ENCODE measurements around the gene NLGN3.
"Not testable (repeated sequence)": the region's sequence is repeated elsewhere in the genome, so short reads cannot be mapped to it uniquely, and the experiment has no call there.

Gene NLGN3

DNA sequence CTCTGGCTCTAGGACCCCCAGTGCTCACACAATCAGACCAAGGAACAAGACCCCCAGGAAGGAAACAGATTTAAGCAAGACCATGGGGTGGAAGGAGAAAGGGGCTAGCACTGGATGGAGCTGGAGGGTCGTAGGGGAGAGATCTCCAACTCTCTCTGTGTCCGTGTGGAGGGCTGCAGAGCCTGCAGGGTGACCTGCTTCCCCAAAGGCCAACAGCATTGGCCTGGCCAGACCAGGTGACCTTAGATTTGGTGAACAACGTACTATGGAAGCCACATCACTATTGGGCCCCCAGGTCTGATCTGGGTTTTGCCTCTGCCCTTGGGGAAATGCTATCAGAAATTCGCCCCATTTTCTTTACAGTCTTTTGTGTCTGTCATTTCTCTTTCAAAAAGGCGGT lies 26.0 kb downstream of the NLGN3 start:
- DNase-seq (ENCODE audit: low spot score): no peak

DNA sequence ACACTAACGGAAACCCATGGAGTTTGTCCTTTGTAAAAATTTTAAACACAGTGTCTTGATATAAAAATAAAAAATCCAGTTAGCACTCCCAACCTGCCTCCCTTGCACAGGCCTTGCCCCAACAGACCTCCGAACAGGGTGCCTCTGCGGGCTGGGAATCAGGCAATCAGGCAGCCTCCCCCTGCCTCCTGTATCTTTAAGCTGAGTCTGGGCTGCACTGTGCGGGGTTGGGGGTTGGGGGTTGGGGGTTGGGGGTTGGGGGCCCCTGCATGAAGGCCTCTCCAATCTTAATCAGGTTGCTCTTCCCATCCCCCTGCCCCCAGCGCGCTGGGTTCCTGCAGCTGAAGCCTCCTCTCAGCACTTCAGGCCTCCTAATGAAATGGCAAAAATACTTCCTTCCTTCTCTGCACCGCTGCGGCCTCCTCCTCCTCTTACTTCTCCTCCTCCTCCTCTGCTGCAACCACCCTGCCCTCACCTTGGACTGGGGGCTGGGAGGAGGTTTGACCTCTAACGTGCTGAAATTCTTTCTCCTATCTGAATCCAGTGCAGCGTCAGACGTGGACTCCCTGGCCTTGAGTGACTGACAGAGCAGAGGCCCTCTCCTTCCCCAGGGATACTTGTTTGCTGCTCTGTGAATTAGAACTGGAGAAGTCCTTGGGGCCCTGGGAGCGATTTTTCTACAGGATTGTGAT lies 26.6 kb downstream of the NLGN3 start:
- peak; percentile 23 for DNase-seq (ENCODE audit: low spot score)

- DNase-seq (ENCODE audit: low spot score): no peak
Measured at GRCh38 chrX:71173440-71173839, 28.8 kb downstream of the NLGN3 start.

DNA sequence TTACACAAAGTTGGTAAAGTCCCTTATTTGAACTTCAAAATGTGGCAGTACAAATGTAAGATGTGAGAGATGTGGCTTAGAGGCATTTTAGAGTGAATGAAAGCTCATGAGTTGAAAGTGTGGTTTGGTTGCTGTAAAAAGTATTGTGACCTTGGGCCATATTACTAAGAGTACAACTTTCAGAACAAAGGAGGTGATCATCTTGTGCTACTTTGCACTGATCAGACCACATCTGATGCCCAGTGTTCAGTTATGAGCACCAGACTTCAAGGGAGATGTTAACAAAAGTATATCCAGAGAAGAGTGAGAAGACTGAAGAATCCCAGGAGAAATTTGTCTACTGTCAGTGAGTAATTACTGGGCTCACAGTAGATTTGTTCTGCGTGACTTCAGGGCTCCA lies 30.2 kb downstream of the NLGN3 start:
- DNase-seq (ENCODE audit: low spot score): no peak

- DNase-seq (ENCODE audit: low spot score): no peak
Measured at GRCh38 chrX:71175531-71175930, 30.9 kb downstream of the NLGN3 start.

DNA sequence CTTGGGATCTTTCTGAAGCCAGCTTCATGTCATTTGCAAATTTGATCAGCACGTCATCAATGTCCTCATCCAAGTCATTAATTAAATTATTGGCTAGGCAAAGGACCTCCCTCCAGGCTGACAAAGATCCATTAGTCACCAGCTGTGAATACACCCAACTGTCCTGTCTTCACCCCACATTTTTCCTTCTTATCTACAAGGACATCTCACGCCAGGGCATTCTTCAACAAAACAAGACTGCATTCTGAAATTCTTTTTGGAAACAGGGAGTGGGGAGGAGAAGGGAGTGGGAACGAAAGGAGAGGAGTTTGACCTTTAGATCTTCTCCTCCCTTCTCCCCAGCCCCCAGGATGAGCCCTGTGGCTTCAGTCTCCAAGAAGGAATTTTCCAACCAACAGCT lies 32.7 kb downstream of the NLGN3 start:
- DNase-seq (ENCODE audit: low spot score): no peak

- peak; percentile 31 for DNase-seq (ENCODE audit: low spot score)
Measured at GRCh38 chrX:71178908-71179307, 34.3 kb downstream of the NLGN3 start.

DNA sequence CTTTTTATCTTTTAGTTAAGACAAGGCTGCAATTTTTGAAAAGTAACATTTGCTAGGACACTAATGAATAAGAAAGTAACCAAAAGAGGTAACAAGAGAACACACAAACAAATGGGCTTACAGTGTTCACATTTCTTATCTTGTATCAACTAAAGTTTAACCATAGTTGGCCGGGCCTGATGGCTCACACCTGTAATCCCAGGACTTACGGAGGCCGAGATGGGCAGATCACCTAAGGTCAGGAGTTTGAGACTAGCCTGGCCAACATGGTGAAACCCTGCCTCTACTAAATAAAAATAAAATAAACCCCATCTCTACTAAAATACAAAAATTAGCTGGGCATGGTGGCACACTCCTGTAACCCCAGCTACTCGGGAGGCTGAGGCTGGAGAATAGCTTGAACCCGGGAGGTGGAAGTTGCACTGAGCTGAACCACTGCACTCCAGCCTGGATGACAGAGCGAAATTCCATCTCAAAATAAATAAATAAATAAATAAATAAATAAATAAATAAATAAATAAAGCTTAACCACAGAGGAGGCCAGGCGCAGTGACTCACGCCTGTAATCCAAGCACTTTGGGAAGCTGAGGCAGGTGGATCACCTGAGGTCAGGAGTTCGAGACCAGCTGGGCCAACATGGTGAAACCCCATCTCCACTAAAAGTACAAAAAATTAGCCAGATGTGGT lies 36.1 kb downstream of the NLGN3 start:
- DNase-seq (ENCODE audit: low spot score): not testable (repeated sequence)

DNA sequence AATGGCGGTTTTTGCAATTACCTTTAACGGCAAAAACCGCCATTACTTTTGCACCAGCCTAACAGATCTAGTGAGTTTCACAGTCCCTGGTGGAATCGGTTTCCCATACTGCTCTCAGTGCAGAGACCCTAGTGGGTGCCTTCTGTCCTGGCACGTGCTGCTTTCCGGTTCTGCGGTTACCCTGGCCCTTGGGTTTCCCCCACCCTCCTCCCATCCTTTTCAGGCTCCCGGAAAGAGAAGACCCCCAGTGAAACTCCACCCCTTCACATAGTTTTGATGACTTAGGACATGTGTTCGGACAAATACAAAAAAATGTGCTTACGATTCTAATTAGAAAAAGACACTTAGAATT lies 36.9 kb downstream of the NLGN3 start:
- DNase-seq (ENCODE audit: low spot score): no peak

DNA sequence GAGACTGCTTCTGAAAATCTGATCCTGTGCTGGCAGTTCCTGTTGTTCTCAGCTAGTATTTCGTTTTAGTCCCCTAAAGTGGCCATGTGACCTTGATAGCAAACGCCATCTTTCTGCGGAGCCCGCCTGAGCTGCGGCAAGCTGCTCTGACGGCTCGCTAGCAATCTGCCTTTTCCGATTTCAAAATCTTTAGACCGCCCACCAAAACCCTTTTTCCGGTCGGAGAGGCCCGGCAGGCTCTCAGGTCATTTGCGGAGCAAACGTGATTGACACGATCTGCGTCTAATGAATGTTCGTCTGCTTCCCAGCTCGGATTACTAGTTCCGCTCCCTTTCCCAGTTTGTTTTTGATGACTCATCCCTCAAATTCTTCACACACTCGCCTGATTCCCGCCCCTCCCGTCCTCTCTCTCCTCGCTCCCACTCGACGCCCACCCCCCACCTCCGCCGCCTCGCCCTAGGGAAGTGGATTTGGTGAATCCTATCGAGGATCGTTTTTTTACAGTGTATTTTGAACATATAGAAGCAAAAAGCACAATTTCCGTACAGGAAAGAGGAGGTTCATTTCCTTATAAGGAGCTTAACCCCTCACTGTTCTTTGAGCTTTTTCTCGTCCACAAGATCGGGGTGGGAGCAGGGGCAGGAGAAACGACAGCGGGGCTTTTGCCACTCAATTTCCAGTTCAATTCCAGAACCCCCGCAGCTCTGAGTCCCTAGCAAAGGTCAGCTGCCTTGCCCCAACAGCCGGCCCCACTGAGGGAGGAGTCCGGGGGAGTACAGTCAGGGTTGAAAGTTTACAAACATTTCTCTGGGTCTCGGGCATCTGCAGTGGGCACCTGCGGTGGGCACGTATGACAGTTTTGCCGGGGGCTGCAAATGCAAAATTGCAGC lies 37.5 kb downstream of the NLGN3 start:
- DNase-seq (ENCODE audit: low spot score): peak; percentile 73

DNA sequence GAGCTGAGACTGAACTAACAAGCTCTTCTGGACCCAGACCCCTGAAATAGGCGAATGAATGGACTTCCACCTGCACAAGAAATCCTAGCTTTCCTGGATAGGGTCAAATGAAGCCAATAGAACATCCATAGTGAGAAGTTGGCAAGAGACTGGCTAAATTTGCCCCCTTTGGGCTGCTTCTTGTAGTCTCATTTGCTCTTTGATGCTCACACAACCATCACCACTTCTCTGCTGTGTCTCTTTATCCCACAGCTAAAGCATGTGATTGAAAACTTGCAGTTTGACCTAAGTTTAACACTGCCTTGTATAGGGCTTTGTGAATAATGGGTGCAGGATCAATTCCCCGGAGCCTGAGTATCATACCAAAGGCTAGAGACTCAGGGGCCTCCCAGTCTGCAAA lies 38.2 kb downstream of the NLGN3 start:
- DNase-seq (ENCODE audit: low spot score): no peak

GRCh38 chrX:71183341-71183740 lies 38.7 kb downstream of the NLGN3 start:
- DNase-seq (ENCODE audit: low spot score): no peak

GRCh38 chrX:71184092-71184491 lies 39.5 kb downstream of the NLGN3 start:
- DNase-seq (ENCODE audit: low spot score): no peak

GRCh38 chrX:71184803-71185495 lies 40.3 kb downstream of the NLGN3 start:
- no peak for DNase-seq (ENCODE audit: low spot score)

GRCh38 chrX:71191248-71191647 lies 46.6 kb downstream of the NLGN3 start:
- no peak for DNase-seq (ENCODE audit: low spot score)

- DNase-seq (ENCODE audit: low spot score): peak; percentile 20
Measured at GRCh38 chrX:71195964-71196649, 51.5 kb downstream of the NLGN3 start.

DNA sequence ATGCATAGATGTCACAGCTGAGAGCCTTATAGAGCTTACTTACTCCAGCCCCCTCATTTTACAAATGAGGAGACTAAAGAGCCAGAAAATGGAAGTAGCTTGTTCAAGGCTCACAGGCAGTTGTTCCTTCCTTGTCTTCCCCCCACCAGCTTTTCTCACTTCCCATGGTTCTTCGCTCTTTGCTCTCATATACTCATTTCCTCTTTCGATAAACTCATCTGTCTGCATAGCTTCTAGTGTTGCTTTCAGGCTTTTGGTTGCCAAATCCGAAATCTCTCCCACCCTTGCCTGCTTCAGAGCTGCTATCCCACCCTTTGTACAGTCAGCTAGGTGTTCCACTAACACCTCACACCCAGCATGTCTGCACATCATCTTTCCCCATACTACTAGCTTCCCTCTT lies 53.4 kb downstream of the NLGN3 start:
- no peak for DNase-seq (ENCODE audit: low spot score)

- no peak for DNase-seq (ENCODE audit: low spot score)
Measured at GRCh38 chrX:71199252-71200008, 54.8 kb downstream of the NLGN3 start.

- DNase-seq (ENCODE audit: low spot score): no peak
Measured at GRCh38 chrX:71210816-71211215, 66.2 kb downstream of the NLGN3 start.

GRCh38 chrX:71212536-71212935 lies 67.9 kb downstream of the NLGN3 start:
- no peak for DNase-seq (ENCODE audit: low spot score)

GRCh38 chrX:71214152-71214551 lies 69.5 kb downstream of the NLGN3 start:
- no peak for DNase-seq (ENCODE audit: low spot score)

All from iPS-NIHi11 (cell line).